Lung (tissue), 12 donors: ENCODE measurements around the gene USP9X. TPM values are rescaled to one million over a fixed set of nuclear protein-coding genes. Genes with fewer than 3 reads are reported as not detected.
A peak's percentile ranks its signal among the peaks of the same experiment; 100 is the strongest.

Source experiments
- ATAC-seq: fragments of 200-7000 bp; cut with Tn5 transposase; one replicate; pipeline ENCODE4 v1.9.1; 2020; ENCODE audit warnings: moderate number of reproducible peaks; ENCODE audit not compliant: insufficient read depth, low FRiP score
- DNase-seq, 3 donors: peaks; one replicate each; pipeline ENCODE4 v3.0.0-alpha.2; 2013 to 2017
- H3K27ac ChIP-seq, 2 donors: one replicate each; pipeline ENCODE4 v1.5.1; 2013; ENCODE audit warnings: mild to moderate bottlenecking in 2 of 2, moderate library complexity in 2 of 2, control low read depth in 1 of 2, inconsistent platforms in 1 of 2, low read depth in 1 of 2, low read length in 1 of 2
- H3K27me3 ChIP-seq, 3 donors: one replicate each; pipeline ENCODE4 v1.5.1; 2013; ENCODE audit warnings: low read length in 2 of 3; ENCODE audit not compliant: control insufficient read depth in 3 of 3, insufficient read depth in 3 of 3
- H3K36me3 ChIP-seq, 4 donors: one replicate each; pipeline ENCODE4 v1.5.1; 2013; ENCODE audit warnings: low read length in 4 of 4, mild to moderate bottlenecking in 1 of 4, moderate library complexity in 1 of 4; ENCODE audit not compliant: control insufficient read depth in 4 of 4, insufficient read depth in 4 of 4
- H3K4me1 ChIP-seq, 5 donors: one replicate each; pipeline ENCODE4 v1.5.1; 2013; ENCODE audit warnings: low read length in 5 of 5, mild to moderate bottlenecking in 2 of 5, moderate library complexity in 1 of 5; ENCODE audit not compliant: control insufficient read depth in 5 of 5, insufficient read depth in 5 of 5
- H3K4me3 ChIP-seq: one replicate; pipeline ENCODE4 v1.5.1; 2013; ENCODE audit warnings: mild to moderate bottlenecking, control low read depth, moderate library complexity
- H3K9ac ChIP-seq, 2 donors: one replicate each; pipeline ENCODE4 v1.5.1; 2013; ENCODE audit warnings: low read length in 2 of 2, control low read depth in 1 of 2; ENCODE audit not compliant: insufficient read depth in 1 of 2
- H3K9me3 ChIP-seq, 4 donors: one replicate each; pipeline ENCODE4 v1.5.1; 2013; ENCODE audit warnings: low read length in 3 of 4, mild to moderate bottlenecking in 1 of 4, moderate library complexity in 1 of 4; ENCODE audit not compliant: control insufficient read depth in 4 of 4, insufficient read depth in 3 of 4
- CTCF ChIP-seq: IDR thresholded peaks from 2 replicates; pipeline ENCODE4 v1.5.1; 2012; ENCODE audit warnings: mild to moderate bottlenecking; ENCODE audit errors: control extremely low read depth, extremely low read depth
- WGBS, 2 donors: extraction: QIAGEN DNeasy Blood & Tissue Kit; methylation state at CpG; one replicate each; pipeline ENCODE4 v1.1.7; 2013; 5-methylcytosine and 5-hydroxymethylcytosine counted together
- polyA plus RNA-seq, 2 donors: library from polyadenylated mRNA; stranded (reverse); fragments of 200-250 nt; gene quantifications; one replicate each; pipeline ENCODE4 v1.2.1, GENCODE V29; 2013
- total RNA-seq, 2 donors: library from RNA; depleted of rRNA in 1 of 2; stranded (reverse); fragments of >200 nt in 1 of 2; gene quantifications; one replicate each; pipeline ENCODE4 v1.2.1, GENCODE V29; 2014 to 2021
- donor health status: control.
- donor health status: control.
- donor health status: Bipolar disorder and iron deficiency.
- donor health status: healthy.
- donor health status: DM: yes; HTN: yes; CAD: no.

The USP9X gene
- total and polyA plus RNA-seq, 4 donors, result 8.5 to 187 (median 43.0) TPM

- DNase-seq, result no peak
- Histone ChIP-seq H3K36me3 (no peaks in the 10 kb centered on the region), H3K4me1 (peaks cover 0 to 8% (median 0%) of the 10 kb centered on the region in 5 donors), H3K4me3 (no peak overlapping the region), H3K9me3 (peaks cover 0 to 3% (median 0%) of the 10 kb centered on the region in 4 donors), H3K27me3 (peaks cover 0 to 24% (median 9%) of the 10 kb centered on the region in 3 donors), H3K9ac (no peak overlapping the region), H3K27ac (no peak overlapping the region)
- ATAC-seq, result no peak
- TF ChIP-seq CTCF, result no peak
- 65 to 76% methylated on average over 6 of the region's 6 CpGs for WGBS, 2 donors
These were observed 42.0 kb upstream of the USP9X start for GRCh38 chrX:41043196-41043595.

- no peak for ATAC-seq
- peaks cover 0 to 26% (median 9%) of the 10 kb centered on the region in 3 donors for H3K27me3 ChIP-seq
- peaks cover 0 to 8% (median 0%) of the 10 kb centered on the region in 5 donors for H3K4me1 ChIP-seq
- 85 to 91% methylated on average over 6 of the region's 6 CpGs for WGBS, 2 donors
- H3K36me3 ChIP-seq, result no peaks in the 10 kb centered on the region
- H3K4me3 ChIP-seq, result no peak overlapping the region
- no peak for TF ChIP-seq CTCF
- H3K9me3 ChIP-seq, result peaks cover 0 to 3% (median 0%) of the 10 kb centered on the region in 4 donors
- H3K9ac ChIP-seq, result no peak overlapping the region
- DNase-seq, result no peak
- H3K27ac ChIP-seq, result no peak overlapping the region
These were observed 41.4 kb upstream of the USP9X start for GRCh38 chrX:41043674-41044345.

- H3K27ac ChIP-seq, result peak overlapping the region in 1 of 2 donors; percentile 4
- no peak overlapping the region for H3K9ac ChIP-seq
- no peaks in the 10 kb centered on the region for H3K36me3 ChIP-seq
- DNase-seq, result peak; percentile 66 to 91 (median 91)
- peaks cover 0 to 24% (median 15%) of the 10 kb centered on the region in 3 donors for H3K27me3 ChIP-seq
- TF ChIP-seq CTCF, result no peak
- ATAC-seq, result no peak
- H3K4me1 ChIP-seq, result peaks cover 0 to 8% (median 0%) of the 10 kb centered on the region in 5 donors
- WGBS, 2 donors, result 39 to 50% methylated on average over 3 of the region's 3 CpGs
- peaks cover 0 to 3% (median 0%) of the 10 kb centered on the region in 4 donors for H3K9me3 ChIP-seq
- no peak overlapping the region for H3K4me3 ChIP-seq
These were observed 39.2 kb upstream of the USP9X start for GRCh38 chrX:41045960-41046567.
